IMR-90 (cell line): ENCODE data around the gene POFUT2.

Experiments used
- BHLHE40 ChIP-seq: fragments of 150-350 bp; IDR thresholded peaks from 2 replicates; pipeline ENCODE4 v1.6.1; 2016; ENCODE audit warnings: mild to moderate bottlenecking, low read depth, low read length
- CEBPB ChIP-seq: IDR thresholded peaks from 2 replicates; pipeline ENCODE4 v1.6.1; 2012; ENCODE audit warnings: low read depth, low read length, improper control_type of control experiment
- FOS ChIP-seq: fragments of 150-350 bp; IDR thresholded peaks from 2 replicates; pipeline ENCODE4 v1.6.1; 2016; ENCODE audit warnings: low read depth, low read length
- MAFK ChIP-seq: IDR thresholded peaks from 2 replicates; pipeline ENCODE4 v1.6.1; 2012; ENCODE audit warnings: low read depth, low read length, improper control_type of control experiment
- MAZ ChIP-seq: IDR thresholded peaks from 2 replicates; pipeline ENCODE4 v1.6.1; 2012; ENCODE audit warnings: low read depth, mild to moderate bottlenecking, low read length, improper control_type of control experiment, moderate library complexity, borderline replicate concordance
- MXI1 ChIP-seq: IDR thresholded peaks from 2 replicates; pipeline ENCODE4 v1.6.1; 2012; ENCODE audit warnings: low read depth, mild to moderate bottlenecking, low read length, moderate library complexity, borderline replicate concordance
- POLR2A ChIP-seq: IDR thresholded peaks from 2 replicates; pipeline ENCODE4 v1.6.1; 2012; ENCODE audit warnings: mild to moderate bottlenecking, low read depth, low read length
- RAD21 ChIP-seq: IDR thresholded peaks from 2 replicates; pipeline ENCODE4 v1.6.1; 2012; ENCODE audit warnings: low read length, improper control_type of control experiment
- RCOR1 ChIP-seq: IDR thresholded peaks from 2 replicates; pipeline ENCODE4 v1.6.1; 2012; ENCODE audit warnings: mild to moderate bottlenecking, low read length, improper control_type of control experiment; ENCODE audit not compliant: insufficient replicate concordance
- RFX5 ChIP-seq: IDR thresholded peaks from 2 replicates; pipeline ENCODE4 v1.8.0; 2012; ENCODE audit warnings: low read depth, mild to moderate bottlenecking, low read length, moderate library complexity
- USF2 ChIP-seq: fragments of 150-350 bp; IDR thresholded peaks from 2 replicates; pipeline ENCODE4 v1.6.1; 2017; ENCODE audit warnings: mild to moderate bottlenecking, antibody characterized with exemption, low read length, low read depth
- TF ChIP-seq, protein P1 (sequence below): conservative IDR thresholded peaks from 2 replicates; pipeline ENCODE4 v1.5.1; 2012; ENCODE audit warnings: mild to moderate bottlenecking, low read depth, low read length, improper control_type of control experiment

- TF ChIP-seq, protein P1, sequence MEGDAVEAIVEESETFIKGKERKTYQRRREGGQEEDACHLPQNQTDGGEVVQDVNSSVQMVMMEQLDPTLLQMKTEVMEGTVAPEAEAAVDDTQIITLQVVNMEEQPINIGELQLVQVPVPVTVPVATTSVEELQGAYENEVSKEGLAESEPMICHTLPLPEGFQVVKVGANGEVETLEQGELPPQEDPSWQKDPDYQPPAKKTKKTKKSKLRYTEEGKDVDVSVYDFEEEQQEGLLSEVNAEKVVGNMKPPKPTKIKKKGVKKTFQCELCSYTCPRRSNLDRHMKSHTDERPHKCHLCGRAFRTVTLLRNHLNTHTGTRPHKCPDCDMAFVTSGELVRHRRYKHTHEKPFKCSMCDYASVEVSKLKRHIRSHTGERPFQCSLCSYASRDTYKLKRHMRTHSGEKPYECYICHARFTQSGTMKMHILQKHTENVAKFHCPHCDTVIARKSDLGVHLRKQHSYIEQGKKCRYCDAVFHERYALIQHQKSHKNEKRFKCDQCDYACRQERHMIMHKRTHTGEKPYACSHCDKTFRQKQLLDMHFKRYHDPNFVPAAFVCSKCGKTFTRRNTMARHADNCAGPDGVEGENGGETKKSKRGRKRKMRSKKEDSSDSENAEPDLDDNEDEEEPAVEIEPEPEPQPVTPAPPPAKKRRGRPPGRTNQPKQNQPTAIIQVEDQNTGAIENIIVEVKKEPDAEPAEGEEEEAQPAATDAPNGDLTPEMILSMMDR = no peak
- TF ChIP-seq RAD21 = no peak
- no peak for TF ChIP-seq MXI1
- no peak for TF ChIP-seq RCOR1
- no peak for TF ChIP-seq MAFK
- no peak for TF ChIP-seq POLR2A
- no peak for TF ChIP-seq RFX5
- no peak for TF ChIP-seq MAZ
- no peak for TF ChIP-seq CEBPB
- no peak for TF ChIP-seq USF2
- no peak for TF ChIP-seq BHLHE40
- TF ChIP-seq FOS = no peak
These were observed 16.2 kb upstream of the POFUT2 start for GRCh38 chr21:45303751-45304475.
